HG02973 (cell line): ENCODE results near the gene KLB.
"Not testable (repeated sequence)": the region's sequence is repeated elsewhere in the genome, so short reads cannot be mapped to it uniquely, and the experiment has no call there.

ENCODE experiments used
- ATAC-seq: cut with Tn5 transposase; IDR thresholded peaks from one replicate; pipeline ENCODE4 v1.9.1; 2021; ENCODE audit warnings: moderate library complexity; ENCODE audit not compliant: unreplicated experiment

Gene KLB

GRCh38 chr4:39406763-39407583 is at the start of gene KLB:
Gene KLB, plus strand, starts transcription at chr4:39406930. Its CDS starts 20 bp downstream, at chr4:39406950.
- no peak for ATAC-seq

- ATAC-seq = peak; percentile 34
Measured at GRCh38 chr4:39357002-39357401, 49.7 kb upstream of the KLB start.

- not testable (repeated sequence) for ATAC-seq
Measured at GRCh38 chr4:39360611-39361010, 46.1 kb upstream of the KLB start.

GRCh38 chr4:39362827-39363226 is 43.9 kb upstream of the KLB start:
- no peak for ATAC-seq

- ATAC-seq = no peak
Measured at GRCh38 chr4:39363773-39364393, 42.8 kb upstream of the KLB start.

GRCh38 chr4:39365360-39365759 is 41.4 kb upstream of the KLB start:
- no peak for ATAC-seq

GRCh38 chr4:39365830-39366771 is 40.6 kb upstream of the KLB start, which contains the start of gene RFC1:
Gene RFC1, minus strand, starts transcription at chr4:39366362. Its CDS starts 121 bp downstream, at chr4:39366241.
- peak; percentile 65 for ATAC-seq

- ATAC-seq = no peak
Measured at GRCh38 chr4:39367166-39367565, 39.6 kb upstream of the KLB start.

GRCh38 chr4:39369301-39369700 is 37.4 kb upstream of the KLB start:
- no peak for ATAC-seq

- ATAC-seq = not testable (repeated sequence)
Measured at GRCh38 chr4:39371209-39371608, 35.5 kb upstream of the KLB start.

GRCh38 chr4:39375478-39375877 is 31.3 kb upstream of the KLB start:
- ATAC-seq = no peak

GRCh38 chr4:39383690-39384089 is 23.0 kb upstream of the KLB start:
- no peak for ATAC-seq

GRCh38 chr4:39384563-39384962 is 22.2 kb upstream of the KLB start:
- no peak for ATAC-seq

- no peak for ATAC-seq
Measured at GRCh38 chr4:39390603-39391002, 16.1 kb upstream of the KLB start.

- ATAC-seq = no peak
Measured at GRCh38 chr4:39394706-39395105, 12.0 kb upstream of the KLB start.

GRCh38 chr4:39401640-39402039 is 5.1 kb upstream of the KLB start:
- not testable (repeated sequence) for ATAC-seq

- no peak for ATAC-seq
Measured at GRCh38 chr4:39407584-39407885, 805 bp downstream of the KLB start.

GRCh38 chr4:39410415-39410814 is 3.7 kb downstream of the KLB start:
- no peak for ATAC-seq

- not testable (repeated sequence) for ATAC-seq
Measured at GRCh38 chr4:39411561-39411960, 4.8 kb downstream of the KLB start.

- no peak for ATAC-seq
Measured at GRCh38 chr4:39415678-39416283, 9.1 kb downstream of the KLB start.

- no peak for ATAC-seq
Measured at GRCh38 chr4:39422247-39422646, 15.5 kb downstream of the KLB start.
